ENCODE measurements around the gene WDR3. TPM values are rescaled to one million over a fixed set of nuclear protein-coding genes. Genes with fewer than 3 reads are reported as not detected.
A peak's percentile ranks its signal among the peaks of the same experiment; 100 is the strongest.

Gene WDR3
- total RNA-seq, 1 experiment from 2014 or later: 30.7 TPM

DNA sequence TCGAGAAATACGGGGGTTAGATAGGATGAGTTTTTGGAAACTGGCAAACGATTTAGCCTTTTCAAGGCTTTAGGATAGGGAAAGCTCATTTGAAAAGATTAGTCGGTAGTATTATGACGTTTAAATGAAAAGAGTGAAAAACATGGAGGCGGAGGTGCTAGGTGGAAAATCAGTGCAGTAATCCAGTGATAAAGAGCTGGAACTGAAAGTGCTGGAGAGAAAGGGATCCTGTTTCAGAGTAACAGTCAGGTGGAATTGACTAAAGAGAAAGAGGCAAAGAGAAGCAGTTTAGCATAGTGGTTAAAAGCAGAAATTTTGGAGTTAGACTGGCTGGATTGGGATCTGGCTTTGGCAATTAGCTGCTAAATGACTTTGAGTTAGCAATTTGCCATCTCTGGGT lies 945 bp downstream of the WDR3 start:
- peaks cover 10% of the 10 kb centered on the region; the same call in 1 of the 2 replicates for H3K4me1 ChIP-seq (ENCODE audit: control insufficient read depth, insufficient read depth, low read length)
- H3K9me3 ChIP-seq (ENCODE audit: control insufficient read depth, insufficient read depth, low read depth, low read length): no peaks in the 10 kb centered on the region
- peak overlapping the region; percentile 86 to 98 for H3K4me3 ChIP-seq (ENCODE audit: low read depth in 2 of 2, low read length in 2 of 2)
- no peak for ATAC-seq
- ChIA-PET POLR2A (no interaction called here), CTCF (no interaction called here)
- in situ Hi-C loops (cut with HindIII; ENCODE audit: low pct_unique_long_range_greater_than_20kb, low sequenced_read_pairs) (no loop called here), intact Hi-C loops (cut with micrococcal nuclease; ENCODE audit: unreplicated experiment) (no loop called here)
- H3K36me3 ChIP-seq (ENCODE audit: control insufficient read depth, insufficient read depth, low read length): peaks cover 26% of the 10 kb centered on the region
- DNase-seq (ENCODE audit: low read depth, low spot score): no peak
- H3K27me3 ChIP-seq (ENCODE audit: control insufficient read depth, insufficient read depth, low read length): no peaks in the 10 kb centered on the region
- TF ChIP-seq POLR2AphosphoS5 (IDR thresholded peaks at IDR 0.05; ENCODE audit: low read depth, low read length): no peak
- no peak for TF ChIP-seq TCF7L2 (IDR thresholded peaks at IDR 0.05; ENCODE audit: low read depth, low read length)
- TF ChIP-seq SIN3A (IDR thresholded peaks at IDR 0.05; ENCODE audit: borderline replicate concordance, insufficient read depth, low read depth, low read length): no peak
- TF ChIP-seq, protein P1, sequence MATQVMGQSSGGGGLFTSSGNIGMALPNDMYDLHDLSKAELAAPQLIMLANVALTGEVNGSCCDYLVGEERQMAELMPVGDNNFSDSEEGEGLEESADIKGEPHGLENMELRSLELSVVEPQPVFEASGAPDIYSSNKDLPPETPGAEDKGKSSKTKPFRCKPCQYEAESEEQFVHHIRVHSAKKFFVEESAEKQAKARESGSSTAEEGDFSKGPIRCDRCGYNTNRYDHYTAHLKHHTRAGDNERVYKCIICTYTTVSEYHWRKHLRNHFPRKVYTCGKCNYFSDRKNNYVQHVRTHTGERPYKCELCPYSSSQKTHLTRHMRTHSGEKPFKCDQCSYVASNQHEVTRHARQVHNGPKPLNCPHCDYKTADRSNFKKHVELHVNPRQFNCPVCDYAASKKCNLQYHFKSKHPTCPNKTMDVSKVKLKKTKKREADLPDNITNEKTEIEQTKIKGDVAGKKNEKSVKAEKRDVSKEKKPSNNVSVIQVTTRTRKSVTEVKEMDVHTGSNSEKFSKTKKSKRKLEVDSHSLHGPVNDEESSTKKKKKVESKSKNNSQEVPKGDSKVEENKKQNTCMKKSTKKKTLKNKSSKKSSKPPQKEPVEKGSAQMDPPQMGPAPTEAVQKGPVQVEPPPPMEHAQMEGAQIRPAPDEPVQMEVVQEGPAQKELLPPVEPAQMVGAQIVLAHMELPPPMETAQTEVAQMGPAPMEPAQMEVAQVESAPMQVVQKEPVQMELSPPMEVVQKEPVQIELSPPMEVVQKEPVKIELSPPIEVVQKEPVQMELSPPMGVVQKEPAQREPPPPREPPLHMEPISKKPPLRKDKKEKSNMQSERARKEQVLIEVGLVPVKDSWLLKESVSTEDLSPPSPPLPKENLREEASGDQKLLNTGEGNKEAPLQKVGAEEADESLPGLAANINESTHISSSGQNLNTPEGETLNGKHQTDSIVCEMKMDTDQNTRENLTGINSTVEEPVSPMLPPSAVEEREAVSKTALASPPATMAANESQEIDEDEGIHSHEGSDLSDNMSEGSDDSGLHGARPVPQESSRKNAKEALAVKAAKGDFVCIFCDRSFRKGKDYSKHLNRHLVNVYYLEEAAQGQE (IDR thresholded peaks at IDR 0.05; ENCODE audit: insufficient read depth in 1 of 2, low read depth in 2 of 2, low read length in 1 of 2): no peak
- TF ChIP-seq, protein P2, sequence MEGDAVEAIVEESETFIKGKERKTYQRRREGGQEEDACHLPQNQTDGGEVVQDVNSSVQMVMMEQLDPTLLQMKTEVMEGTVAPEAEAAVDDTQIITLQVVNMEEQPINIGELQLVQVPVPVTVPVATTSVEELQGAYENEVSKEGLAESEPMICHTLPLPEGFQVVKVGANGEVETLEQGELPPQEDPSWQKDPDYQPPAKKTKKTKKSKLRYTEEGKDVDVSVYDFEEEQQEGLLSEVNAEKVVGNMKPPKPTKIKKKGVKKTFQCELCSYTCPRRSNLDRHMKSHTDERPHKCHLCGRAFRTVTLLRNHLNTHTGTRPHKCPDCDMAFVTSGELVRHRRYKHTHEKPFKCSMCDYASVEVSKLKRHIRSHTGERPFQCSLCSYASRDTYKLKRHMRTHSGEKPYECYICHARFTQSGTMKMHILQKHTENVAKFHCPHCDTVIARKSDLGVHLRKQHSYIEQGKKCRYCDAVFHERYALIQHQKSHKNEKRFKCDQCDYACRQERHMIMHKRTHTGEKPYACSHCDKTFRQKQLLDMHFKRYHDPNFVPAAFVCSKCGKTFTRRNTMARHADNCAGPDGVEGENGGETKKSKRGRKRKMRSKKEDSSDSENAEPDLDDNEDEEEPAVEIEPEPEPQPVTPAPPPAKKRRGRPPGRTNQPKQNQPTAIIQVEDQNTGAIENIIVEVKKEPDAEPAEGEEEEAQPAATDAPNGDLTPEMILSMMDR (IDR thresholded peaks at IDR 0.05): no peak
- BruUV-seq (replicated peaks): TSS peak; percentile 77
- H3K27ac ChIP-seq (ENCODE audit: low read length): peak overlapping the region; percentile 86

GRCh38 chr1:117932576-117932975 lies 3.0 kb downstream of the WDR3 start:
- ChIA-PET POLR2A (no interaction called here), CTCF (no interaction called here)
- H3K4me3 ChIP-seq (ENCODE audit: low read depth in 2 of 2, low read length in 2 of 2): no peak overlapping the region
- H3K36me3 ChIP-seq (ENCODE audit: control insufficient read depth, insufficient read depth, low read length): peaks cover 36% of the 10 kb centered on the region
- no peak for ATAC-seq
- peaks cover 10% of the 10 kb centered on the region; the same call in 1 of the 2 replicates for H3K4me1 ChIP-seq (ENCODE audit: control insufficient read depth, insufficient read depth, low read length)
- intact Hi-C loops (cut with micrococcal nuclease; ENCODE audit: unreplicated experiment) (no loop called here), in situ Hi-C loops (cut with HindIII; ENCODE audit: low pct_unique_long_range_greater_than_20kb, low sequenced_read_pairs) (no loop called here)
- TF ChIP-seq POLR2AphosphoS5 (IDR thresholded peaks at IDR 0.05; ENCODE audit: low read depth, low read length): no peak
- TF ChIP-seq, protein P2 (IDR thresholded peaks at IDR 0.05): no peak
- TF ChIP-seq, protein P1 (IDR thresholded peaks at IDR 0.05; ENCODE audit: insufficient read depth in 1 of 2, low read depth in 2 of 2, low read length in 1 of 2): no peak
- TF ChIP-seq SIN3A (IDR thresholded peaks at IDR 0.05; ENCODE audit: borderline replicate concordance, insufficient read depth, low read depth, low read length): no peak
- TF ChIP-seq TCF7L2 (IDR thresholded peaks at IDR 0.05; ENCODE audit: low read depth, low read length): no peak
- H3K27me3 ChIP-seq (ENCODE audit: control insufficient read depth, insufficient read depth, low read length): no peaks in the 10 kb centered on the region
- no TSS peak for BruUV-seq (replicated peaks)
- no peak for DNase-seq (ENCODE audit: low read depth, low spot score)
- H3K9me3 ChIP-seq (ENCODE audit: control insufficient read depth, insufficient read depth, low read depth, low read length): no peaks in the 10 kb centered on the region
- H3K27ac ChIP-seq (ENCODE audit: low read length): no peak overlapping the region

All from Panc1 (cell line).